AG09309 (cell line): ENCODE data around the gene GJD3.
A peak's percentile ranks its signal among the peaks of the same experiment; 100 is the strongest.
"Not testable (repeated sequence)": the region's sequence is repeated elsewhere in the genome, so short reads cannot be mapped to it uniquely, and the experiment has no call there.

Experiments
- DNase-seq: peaks from one replicate; pipeline ENCODE4 v3.0.0-alpha.2; 2010; ENCODE audit warnings: low read depth
- H3K4me3 ChIP-seq: 2 replicates; pipeline ENCODE4 v1.5.1; 2011; ENCODE audit warnings: mild to moderate bottlenecking, low read depth, low read length, moderate library complexity; ENCODE audit not compliant: control insufficient read depth
- CTCF ChIP-seq: IDR thresholded peaks from 2 replicates; pipeline ENCODE4 v1.5.1; 2011; ENCODE audit warnings: mild to moderate bottlenecking, low read depth, low read length, inconsistent platforms; ENCODE audit not compliant: insufficient read depth, control insufficient read depth; ENCODE audit errors: missing control alignments

Gene GJD3

DNA sequence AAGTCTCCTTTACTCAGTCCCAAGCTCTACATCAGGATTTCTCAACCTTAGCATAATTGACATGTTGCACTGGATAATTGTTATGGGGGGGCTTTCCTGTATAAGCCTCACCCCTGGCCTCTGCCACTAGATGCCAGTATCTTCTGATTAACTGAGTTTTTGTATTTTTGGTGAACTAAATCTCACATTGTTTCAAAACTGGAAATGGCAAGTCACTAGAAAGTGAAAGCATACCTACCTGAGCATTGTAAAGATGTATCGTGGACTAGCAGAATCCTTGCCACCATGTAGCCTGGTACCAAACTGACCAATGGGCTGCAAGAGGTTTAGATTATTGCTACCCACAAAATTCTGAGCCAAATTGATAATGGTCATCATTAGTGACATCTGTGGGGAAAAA lies 38.1 kb upstream of the GJD3 start:
- no peak overlapping the region for H3K4me3 ChIP-seq
- DNase-seq, result no peak
- TF ChIP-seq CTCF, result peak; percentile 8

- DNase-seq, result peak; percentile 32
- H3K4me3 ChIP-seq, result no peak overlapping the region
- TF ChIP-seq CTCF, result peak; percentile 53
These were observed 34.6 kb upstream of the GJD3 start for GRCh38 chr17:40399185-40399584.

GRCh38 chr17:40386555-40386954 lies 22.0 kb upstream of the GJD3 start:
- H3K4me3 ChIP-seq, DNase-seq: not testable (repeated sequence)

DNA sequence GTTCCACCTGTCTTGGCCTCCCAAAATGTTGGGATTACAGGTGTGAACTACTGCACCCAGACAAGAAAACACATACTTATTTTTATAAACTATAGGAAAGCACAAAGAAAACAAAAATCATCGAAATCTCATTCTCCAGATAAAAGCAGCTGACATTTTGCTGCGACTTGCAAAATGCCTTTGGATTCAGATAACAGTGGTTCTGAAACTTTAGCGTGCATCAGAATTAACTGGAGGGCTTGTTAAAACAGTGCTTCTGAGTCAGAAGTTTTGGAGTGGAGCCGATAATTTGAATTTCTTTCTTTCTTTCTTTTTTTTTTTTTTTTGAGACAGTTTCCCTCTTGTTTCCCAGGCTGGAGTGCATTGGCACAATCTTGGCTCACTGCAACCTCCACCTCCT lies 17.7 kb upstream of the GJD3 start:
- DNase-seq, result no peak
- no peak overlapping the region for H3K4me3 ChIP-seq
- TF ChIP-seq CTCF, result no peak

- TF ChIP-seq CTCF, result no peak
These were observed 14.4 kb upstream of the GJD3 start for GRCh38 chr17:40378966-40379365.

DNA sequence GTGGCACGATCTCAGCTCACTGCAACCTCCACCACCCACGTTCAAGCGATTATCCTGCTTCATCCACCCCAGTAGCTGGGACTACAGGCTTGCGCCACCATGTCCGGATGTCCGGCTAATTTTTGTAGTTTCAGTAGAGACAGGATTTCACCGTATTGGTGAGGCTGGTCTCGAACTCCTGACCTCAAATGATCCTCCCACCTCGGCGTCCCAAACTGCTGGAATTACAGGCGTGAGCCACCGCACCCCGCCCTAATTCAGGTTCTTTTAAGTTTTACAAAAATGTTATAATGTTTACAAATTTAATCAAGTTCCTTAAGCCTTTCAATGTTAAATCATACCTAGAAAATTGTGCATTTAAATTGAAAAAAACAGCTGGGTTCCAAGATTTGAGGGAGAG lies 13.3 kb upstream of the GJD3 start:
- H3K4me3 ChIP-seq, result no peak overlapping the region
- DNase-seq, result no peak
- no peak for TF ChIP-seq CTCF

More at GRCh38 chr17:40378966-40379365, 14.4 kb upstream of the GJD3 start:
- DNase-seq, result no peak
- H3K4me3 ChIP-seq, result no peak overlapping the region

DNA sequence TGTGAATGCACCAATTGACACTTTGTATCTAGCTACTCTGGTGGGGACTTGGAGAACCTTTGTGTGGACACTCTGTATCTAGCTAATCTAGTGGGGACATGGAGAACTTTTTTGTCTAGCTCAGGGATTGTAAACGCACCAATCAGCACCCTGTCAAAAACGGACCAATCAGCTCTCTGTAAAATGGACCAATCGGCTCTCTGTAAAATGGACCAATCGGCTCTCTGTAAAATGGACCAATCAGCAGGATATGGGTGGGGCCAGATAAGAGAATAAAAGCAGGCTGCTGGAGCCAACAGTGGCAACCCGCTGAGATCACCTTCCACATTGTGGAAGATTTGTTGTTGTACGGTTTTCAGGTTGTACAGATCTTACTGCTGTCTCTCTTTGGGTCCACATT lies 12.0 kb upstream of the GJD3 start:
- not testable (repeated sequence) for DNase-seq

DNA sequence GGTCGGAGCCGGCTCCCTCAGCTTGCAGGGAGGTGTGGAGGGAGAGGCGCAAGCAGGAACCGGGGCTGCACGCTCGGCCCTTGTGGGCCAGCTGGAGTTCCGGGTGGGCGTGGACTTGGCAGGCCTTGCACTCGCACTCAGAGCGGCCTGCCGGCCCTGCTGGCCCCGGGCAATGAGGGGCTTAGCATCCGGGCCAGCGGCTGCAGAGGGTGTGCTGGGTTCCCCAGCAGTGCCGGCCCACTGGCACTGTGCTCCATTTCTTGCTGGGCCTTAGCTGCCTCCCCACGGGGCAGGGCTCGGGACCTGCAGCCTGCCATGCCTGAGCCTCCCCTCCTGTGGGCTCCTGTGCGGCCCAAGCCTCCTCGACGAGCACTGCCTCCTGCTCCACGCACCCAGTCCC lies 11.2 kb upstream of the GJD3 start:
- not testable (repeated sequence) for H3K4me3 ChIP-seq, DNase-seq

More for the DNA sequence above, 12.0 kb upstream of the GJD3 start:
- not testable (repeated sequence) for H3K4me3 ChIP-seq
